Tibial nerve (tissue), 4 donors: ENCODE data around the gene DPP10. TPM values are rescaled to one million over a fixed set of nuclear protein-coding genes. Genes with fewer than 3 reads are reported as not detected.

Source experiments
- DNase-seq, 2 donors: peaks; one replicate each; pipeline ENCODE4 v3.0.0-alpha.2; 2019; ENCODE audit warnings: low spot score in 2 of 2
- H3K27ac ChIP-seq, 4 donors: fragments of 200-600 bp; sonication (generic) in 3 of 4; one replicate each; pipeline ENCODE4 v1.5.1; 2017 to 2019; ENCODE audit warnings: mild to moderate bottlenecking in 1 of 4
- H3K27me3 ChIP-seq, 2 donors: fragments of 200-600 bp; sonication (generic) in 1 of 2; one replicate each; pipeline versions ENCODE4 v1.5.1 to v1.6.0; 2017 to 2019
- H3K36me3 ChIP-seq, 3 donors: fragments of 200-600 bp; sonication (generic); one replicate each; pipeline ENCODE4 v1.5.1; 2018 to 2019
- H3K4me1 ChIP-seq, 4 donors: fragments of 200-600 bp; sonication (generic) in 3 of 4; one replicate each; pipeline ENCODE4 v1.5.1; 2017 to 2019
- H3K4me3 ChIP-seq, 4 donors: fragments of 200-600 bp; sonication (generic) in 3 of 4; one replicate each; pipeline ENCODE4 v1.5.1; 2017 to 2019; ENCODE audit warnings: mild to moderate bottlenecking in 1 of 4, moderate library complexity in 1 of 4
- H3K9me3 ChIP-seq, 4 donors: fragments of 200-600 bp; sonication (generic) in 3 of 4; one replicate each; pipeline ENCODE4 v1.5.1; 2017 to 2019
- CTCF ChIP-seq, 5 experiments: fragments of 200-600 bp in 3 of 5; fragments of 450-650 bp in 2 of 5; sonication (generic) in 3 of 5; IDR thresholded peaks; one replicate each; pipeline ENCODE4 v1.5.1; 2016 to 2019; ENCODE audit warnings: antibody characterized with exemption in 5 of 5, mild to moderate bottlenecking in 3 of 5, moderate library complexity in 2 of 5
- EP300 ChIP-seq, 2 donors: sonication (generic); formaldehyde crosslinking; IDR thresholded peaks; one replicate each; pipeline ENCODE4 v1.6.1; 2017; ENCODE audit warnings: antibody characterized with exemption in 2 of 2, mild to moderate bottlenecking in 1 of 2
- POLR2A ChIP-seq, 2 donors: fragments of 450-650 bp; IDR thresholded peaks; one replicate each; pipeline ENCODE4 v1.6.1; 2017; ENCODE audit warnings: antibody characterized with exemption in 2 of 2, mild to moderate bottlenecking in 2 of 2, moderate library complexity in 2 of 2
- WGBS, 2 donors: methylation state at CpG; one replicate each; pipeline ENCODE4 v1.1.5; 2018; 5-methylcytosine and 5-hydroxymethylcytosine counted together
- total RNA-seq, 4 donors: library from RNA; depleted of rRNA; stranded (reverse); fragments of >200 nt; gene quantifications; one replicate each; pipeline ENCODE4 v1.1.0, GENCODE V29; 2016

DPP10 gene
- total RNA-seq, 4 donors from 2014 or later, result 0.20 to 2.1 TPM; not detected in 2

GRCh38 chr2:114805195-114805594 lies 362.8 kb downstream of the DPP10 start:
- no peak for TF ChIP-seq POLR2A (IDR thresholded peaks at IDR 0.05)
- TF ChIP-seq CTCF (IDR thresholded peaks at IDR 0.05), result no peak
- no peak for TF ChIP-seq EP300 (IDR thresholded peaks at IDR 0.05)
- WGBS, 2 donors, result 79 to 80% methylated on average over 3 of the region's 3 CpGs
- no peak overlapping the region for H3K27ac ChIP-seq
- no peak overlapping the region for H3K4me3 ChIP-seq
- no peak for DNase-seq
- no peaks in the 10 kb centered on the region for H3K4me1 ChIP-seq
- H3K9me3 ChIP-seq, result no peaks in the 10 kb centered on the region
- no peaks in the 10 kb centered on the region for H3K27me3 ChIP-seq
- H3K36me3 ChIP-seq, result no peaks in the 10 kb centered on the region

- no peak for TF ChIP-seq CTCF (IDR thresholded peaks at IDR 0.05)
- no peak for TF ChIP-seq EP300 (IDR thresholded peaks at IDR 0.05)
- TF ChIP-seq POLR2A (IDR thresholded peaks at IDR 0.05), result no peak
- no peaks in the 10 kb centered on the region for H3K36me3 ChIP-seq
- DNase-seq, result no peak
- WGBS, 2 donors, result 88 to 91% methylated on average over 5 of the region's 5 CpGs
- no peak overlapping the region for H3K4me3 ChIP-seq
- H3K4me1 ChIP-seq, result no peaks in the 10 kb centered on the region
- no peaks in the 10 kb centered on the region for H3K9me3 ChIP-seq
- H3K27ac ChIP-seq, result no peak overlapping the region
- no peaks in the 10 kb centered on the region for H3K27me3 ChIP-seq
These were observed 367.7 kb downstream of the DPP10 start for GRCh38 chr2:114810092-114810491.

- no peak for TF ChIP-seq EP300 (IDR thresholded peaks at IDR 0.05)
- WGBS, 2 donors, result 80% methylated on average over 5 of the region's 5 CpGs
- Histone ChIP-seq H3K36me3 (no peaks in the 10 kb centered on the region), H3K27ac (no peak overlapping the region), H3K4me3 (no peak overlapping the region), H3K9me3 (no peaks in the 10 kb centered on the region), H3K27me3 (no peaks in the 10 kb centered on the region), H3K4me1 (no peaks in the 10 kb centered on the region)
- DNase-seq, result no peak
These were observed 369.8 kb downstream of the DPP10 start for GRCh38 chr2:114812261-114812660.

GRCh38 chr2:114814355-114814754 lies 371.9 kb downstream of the DPP10 start:
- 87% methylated on average over 6 of the region's 6 CpGs for WGBS, 2 donors
- Histone ChIP-seq H3K4me3 (no peak overlapping the region), H3K9me3 (no peaks in the 10 kb centered on the region), H3K27ac (no peak overlapping the region), H3K36me3 (no peaks in the 10 kb centered on the region), H3K27me3 (no peaks in the 10 kb centered on the region), H3K4me1 (no peaks in the 10 kb centered on the region)
- DNase-seq, result no peak
- TF ChIP-seq CTCF (IDR thresholded peaks at IDR 0.05) (no peak), POLR2A (IDR thresholded peaks at IDR 0.05) (no peak), EP300 (IDR thresholded peaks at IDR 0.05) (no peak)

DNA sequence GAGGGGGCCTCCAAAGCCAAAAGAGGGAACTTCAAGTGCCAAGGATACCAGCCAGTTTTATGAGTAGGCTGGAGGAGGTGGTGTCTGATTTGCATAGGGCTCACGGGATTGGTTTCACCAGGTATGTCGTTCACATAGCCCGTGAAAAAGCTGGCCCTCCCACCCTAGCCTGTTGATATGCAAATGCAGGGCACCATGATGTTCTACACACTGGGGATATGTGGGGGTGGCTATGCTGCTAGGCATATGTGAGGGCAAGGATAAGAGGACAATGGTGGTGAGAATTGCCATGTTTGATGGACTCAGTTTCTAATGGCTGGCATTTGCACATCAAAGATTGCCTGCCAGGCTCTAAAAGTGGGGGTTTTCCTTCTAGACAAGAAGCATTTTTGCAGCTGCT lies 378.6 kb downstream of the DPP10 start:
- H3K36me3 ChIP-seq, result no peaks in the 10 kb centered on the region
- no peaks in the 10 kb centered on the region for H3K9me3 ChIP-seq
- TF ChIP-seq CTCF (IDR thresholded peaks at IDR 0.05) (no peak), POLR2A (IDR thresholded peaks at IDR 0.05) (no peak), EP300 (IDR thresholded peaks at IDR 0.05) (no peak)
- no peak overlapping the region for H3K27ac ChIP-seq
- no peaks in the 10 kb centered on the region for H3K27me3 ChIP-seq
- H3K4me3 ChIP-seq, result no peak overlapping the region
- H3K4me1 ChIP-seq, result no peaks in the 10 kb centered on the region
- 76 to 78% methylated on average over 3 of the region's 3 CpGs for WGBS, 2 donors
- no peak for DNase-seq

GRCh38 chr2:114843963-114844362 lies 401.5 kb downstream of the DPP10 start:
- H3K27ac ChIP-seq, result no peak overlapping the region
- TF ChIP-seq CTCF (IDR thresholded peaks at IDR 0.05), result no peak
- no peak for TF ChIP-seq POLR2A (IDR thresholded peaks at IDR 0.05)
- TF ChIP-seq EP300 (IDR thresholded peaks at IDR 0.05), result no peak
- no peaks in the 10 kb centered on the region for H3K36me3 ChIP-seq
- DNase-seq, result no peak
- H3K4me1 ChIP-seq, result no peaks in the 10 kb centered on the region
- no peak overlapping the region for H3K4me3 ChIP-seq
- WGBS, 2 donors, result 70 to 81% methylated on average over 3 of the region's 3 CpGs
- no peaks in the 10 kb centered on the region for H3K27me3 ChIP-seq
- no peaks in the 10 kb centered on the region for H3K9me3 ChIP-seq
